ENCODE results near the gene ATP6V0A1. TPM values are rescaled to one million over a fixed set of nuclear protein-coding genes. Genes with fewer than 3 reads are reported as not detected.

ATP6V0A1 gene
- total RNA-seq, 1 experiment from 2014 or later = 55.1 TPM

GRCh38 chr17:42475121-42475520 lies 16.4 kb downstream of the ATP6V0A1 start:
- no peaks in the 10 kb centered on the region for H3K27me3 ChIP-seq (ENCODE audit: insufficient read depth, low read depth)
- H3K36me3 ChIP-seq (ENCODE audit: low read depth) = peaks cover 52% of the 10 kb centered on the region
- no peak overlapping the region for H3K4me2 ChIP-seq
- no peak overlapping the region for H3K27ac ChIP-seq
- no peak overlapping the region for H3K4me3 ChIP-seq
- H4K20me1 ChIP-seq (ENCODE audit: insufficient read depth) = no peaks in the 10 kb centered on the region; the same call in 1 of the 2 replicates
- H3K9me3 ChIP-seq (ENCODE audit: insufficient read depth, low read depth) = no peaks in the 10 kb centered on the region
- CTCF ChIA-PET = interaction anchor here (0.7 kb wide), 1 partner anchor 1011 kb away, joined by 3 read pairs; no protein-coding TSS in a partner anchor
- TF ChIP-seq EZH2 (IDR thresholded peaks at IDR 0.05; ENCODE audit: low read depth) (no peak), CTCF (conservative IDR thresholded peaks at IDR 0.05) (no peak)
- H3K9me2 ChIP-seq (ENCODE audit: insufficient read depth) = no peaks in the 10 kb centered on the region
- no peaks in the 10 kb centered on the region for H3K4me1 ChIP-seq (replicated peaks; ENCODE audit: insufficient read depth)
- H2AFZ ChIP-seq = no peak overlapping the region
- intact Hi-C loops (cut with micrococcal nuclease; ENCODE audit: unreplicated experiment) = no loop called here
- POLR2A ChIA-PET (ENCODE audit: unreplicated experiment) = interaction anchor here (0.7 kb wide), 1 partner anchor 544 kb away, joined by 4 read pairs; the partner anchor contains the start of gene ODAD4
- DNase-seq = no peak
- H3K79me2 ChIP-seq (ENCODE audit: low read depth) = no peaks in the 10 kb centered on the region
- BruUV-seq (replicated peaks) = no TSS peak
- H3F3A ChIP-seq (ENCODE audit: insufficient read depth, low read depth) = no peaks in the 10 kb centered on the region; the same call in 1 of the 2 replicates

DNA sequence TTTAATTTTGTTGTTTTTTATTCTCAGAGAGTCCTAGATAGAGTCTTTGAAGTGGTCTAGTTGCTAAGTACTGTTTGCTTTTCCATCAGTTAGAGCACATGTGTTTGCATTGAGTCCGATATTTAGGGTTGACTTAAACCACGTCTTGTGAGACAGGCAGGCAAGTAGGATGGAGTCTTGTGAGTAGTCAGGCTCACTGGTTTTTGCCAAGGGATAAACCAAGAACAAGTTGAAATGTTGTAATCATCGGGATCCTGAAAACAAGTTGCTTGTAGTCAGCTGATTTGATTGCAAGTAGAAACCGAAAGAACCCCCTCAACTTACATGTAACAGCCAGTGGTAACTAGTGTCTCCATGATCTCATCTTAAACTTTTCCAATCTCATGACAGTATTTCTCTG lies 17.2 kb downstream of the ATP6V0A1 start:
- Histone ChIP-seq H3F3A (ENCODE audit: insufficient read depth, low read depth) (no peaks in the 10 kb centered on the region; the same call in 1 of the 2 replicates), H3K4me3 (no peak overlapping the region), H3K79me2 (ENCODE audit: low read depth) (no peaks in the 10 kb centered on the region), H3K9me3 (ENCODE audit: insufficient read depth, low read depth) (no peaks in the 10 kb centered on the region), H3K4me1 (replicated peaks; ENCODE audit: insufficient read depth) (no peaks in the 10 kb centered on the region), H3K27me3 (ENCODE audit: insufficient read depth, low read depth) (no peaks in the 10 kb centered on the region), H3K27ac (no peak overlapping the region), H2AFZ (no peak overlapping the region), H3K9me2 (ENCODE audit: insufficient read depth) (no peaks in the 10 kb centered on the region), H3K36me3 (ENCODE audit: low read depth) (peaks cover 54% of the 10 kb centered on the region), H3K4me2 (no peak overlapping the region), H4K20me1 (ENCODE audit: insufficient read depth) (no peaks in the 10 kb centered on the region; the same call in 1 of the 2 replicates)
- intact Hi-C loops (cut with micrococcal nuclease; ENCODE audit: unreplicated experiment) = no loop called here
- no peak for DNase-seq
- no TSS peak for BruUV-seq (replicated peaks)
- TF ChIP-seq EZH2 (IDR thresholded peaks at IDR 0.05; ENCODE audit: low read depth) = no peak
- no peak for TF ChIP-seq CTCF (conservative IDR thresholded peaks at IDR 0.05)
- ChIA-PET CTCF (no interaction called here), POLR2A (ENCODE audit: unreplicated experiment) (interaction anchor here (0.7 kb wide), 1 partner anchor 545 kb away, joined by 4 read pairs; the partner anchor contains the start of gene ODAD4)

DNA sequence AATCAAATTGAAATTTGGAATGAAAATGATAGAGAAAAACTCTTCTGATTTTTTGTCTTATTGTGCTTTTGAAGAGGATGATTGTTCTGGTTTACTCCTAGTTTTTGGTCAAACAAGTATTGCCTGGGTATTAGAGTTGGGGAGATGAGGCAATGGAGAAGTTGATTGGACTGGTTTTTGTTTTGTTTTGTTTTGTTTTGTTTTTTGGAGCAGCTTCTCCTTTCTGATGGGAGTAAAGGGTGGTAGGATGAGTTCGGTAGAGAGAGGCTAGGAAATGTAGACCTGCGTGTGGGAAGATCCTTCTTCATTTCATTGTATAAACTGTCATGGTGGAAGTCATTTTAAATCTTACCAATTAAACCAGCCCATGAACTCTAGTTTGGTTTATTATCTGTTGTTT lies 17.7 kb downstream of the ATP6V0A1 start:
- intact Hi-C loops (cut with micrococcal nuclease; ENCODE audit: unreplicated experiment) = no loop called here
- DNase-seq = no peak
- Histone ChIP-seq H3K4me1 (replicated peaks; ENCODE audit: insufficient read depth) (no peaks in the 10 kb centered on the region), H3K4me2 (no peak overlapping the region), H3F3A (ENCODE audit: insufficient read depth, low read depth) (no peaks in the 10 kb centered on the region; the same call in 1 of the 2 replicates), H4K20me1 (ENCODE audit: insufficient read depth) (no peaks in the 10 kb centered on the region; the same call in 1 of the 2 replicates), H3K4me3 (no peak overlapping the region), H3K36me3 (ENCODE audit: low read depth) (peaks cover 54% of the 10 kb centered on the region), H3K9me3 (ENCODE audit: insufficient read depth, low read depth) (no peaks in the 10 kb centered on the region), H3K9me2 (ENCODE audit: insufficient read depth) (no peaks in the 10 kb centered on the region), H3K27me3 (ENCODE audit: insufficient read depth, low read depth) (no peaks in the 10 kb centered on the region), H3K79me2 (ENCODE audit: low read depth) (no peaks in the 10 kb centered on the region), H2AFZ (no peak overlapping the region), H3K27ac (no peak overlapping the region)
- CTCF ChIA-PET = no interaction called here
- BruUV-seq (replicated peaks) = no TSS peak
- TF ChIP-seq CTCF (conservative IDR thresholded peaks at IDR 0.05) (no peak), EZH2 (IDR thresholded peaks at IDR 0.05; ENCODE audit: low read depth) (no peak)
- POLR2A ChIA-PET (ENCODE audit: unreplicated experiment) = no interaction called here
